Mononuclear cell (primary cell): ENCODE data around the gene CCDC78. TPM values are rescaled to one million over a fixed set of nuclear protein-coding genes. Genes with fewer than 3 reads are reported as not detected.
A peak's percentile ranks its signal among the peaks of the same experiment; 100 is the strongest.

Experiments
- H3K27me3 ChIP-seq: 2 replicates; pipeline ENCODE4 v1.6.0; 2011; ENCODE audit warnings: low read length, control low read depth; ENCODE audit not compliant: insufficient read depth
- H3K4me1 ChIP-seq: 2 replicates; pipeline ENCODE4 v1.5.1; 2011; ENCODE audit warnings: mild to moderate bottlenecking, low read length, control low read depth; ENCODE audit not compliant: insufficient read depth
- H3K4me3 ChIP-seq: 2 replicates; pipeline ENCODE4 v1.5.1; 2011; ENCODE audit warnings: mild to moderate bottlenecking, low read length, moderate library complexity
- H3K9me3 ChIP-seq: 2 replicates; pipeline ENCODE4 v1.5.1; 2011; ENCODE audit warnings: low read depth, mild to moderate bottlenecking, control low read depth, low read length
- total RNA-seq: library from RNA; depleted of rRNA; stranded (reverse); fragments of >200 nt; gene quantifications from one replicate; pipeline ENCODE4 v1.2.3, GENCODE V29; 2012

Gene CCDC78
- total RNA-seq, 1 donor, result 1.0 TPM

GRCh38 chr16:705431-706188 is 20.6 kb downstream of the CCDC78 start, which contains the start of gene FBXL16:
FBXL16 (minus strand) TSS chr16:705801; CDS start chr16:697405, 8,396 bp downstream.
- H3K9me3 ChIP-seq, result no peaks in the 10 kb centered on the region
- H3K4me1 ChIP-seq, result no peaks in the 10 kb centered on the region
- H3K27me3 ChIP-seq, result peaks cover 40% of the 10 kb centered on the region
- H3K4me3 ChIP-seq, result no peak within 1 kb of the TSS

- Histone ChIP-seq H3K4me3 (no peak overlapping the region), H3K9me3 (no peaks in the 10 kb centered on the region), H3K4me1 (peaks cover 8% of the 10 kb centered on the region), H3K27me3 (peaks cover 43% of the 10 kb centered on the region)
Observed at GRCh38 chr16:704552-705380, 21.5 kb downstream of the CCDC78 start.

- no peaks in the 10 kb centered on the region for H3K9me3 ChIP-seq
- peaks cover 8% of the 10 kb centered on the region for H3K4me1 ChIP-seq
- no peak overlapping the region for H3K4me3 ChIP-seq
- H3K27me3 ChIP-seq, result peaks cover 40% of the 10 kb centered on the region
Observed at GRCh38 chr16:704047-704446, 22.2 kb downstream of the CCDC78 start.

GRCh38 chr16:703406-703805 is 22.8 kb downstream of the CCDC78 start:
- H3K9me3 ChIP-seq, result no peaks in the 10 kb centered on the region
- no peak overlapping the region for H3K4me3 ChIP-seq
- peaks cover 40% of the 10 kb centered on the region for H3K27me3 ChIP-seq
- peaks cover 8% of the 10 kb centered on the region for H3K4me1 ChIP-seq

GRCh38 chr16:702341-702740 is 23.9 kb downstream of the CCDC78 start:
- Histone ChIP-seq H3K27me3 (peaks cover 35% of the 10 kb centered on the region), H3K9me3 (no peaks in the 10 kb centered on the region), H3K4me1 (peaks cover 8% of the 10 kb centered on the region), H3K4me3 (no peak overlapping the region)

GRCh38 chr16:700684-701584 is 25.3 kb downstream of the CCDC78 start:
- peaks cover 32% of the 10 kb centered on the region for H3K27me3 ChIP-seq
- H3K4me3 ChIP-seq, result no peak overlapping the region
- no peaks in the 10 kb centered on the region for H3K9me3 ChIP-seq
- peaks cover 12% of the 10 kb centered on the region for H3K4me1 ChIP-seq

- no peak overlapping the region for H3K4me3 ChIP-seq
- H3K9me3 ChIP-seq, result no peaks in the 10 kb centered on the region
- peaks cover 33% of the 10 kb centered on the region for H3K27me3 ChIP-seq
- peaks cover 26% of the 10 kb centered on the region for H3K4me1 ChIP-seq
Observed at GRCh38 chr16:698911-699671, 27.2 kb downstream of the CCDC78 start.

GRCh38 chr16:695355-696089 is 30.7 kb downstream of the CCDC78 start:
- Histone ChIP-seq H3K27me3 (peaks cover 31% of the 10 kb centered on the region), H3K4me1 (peaks cover 29% of the 10 kb centered on the region), H3K4me3 (peak overlapping the region; percentile 23), H3K9me3 (no peaks in the 10 kb centered on the region)

GRCh38 chr16:694863-695354 is 31.3 kb downstream of the CCDC78 start:
- peaks cover 25% of the 10 kb centered on the region for H3K4me1 ChIP-seq
- H3K4me3 ChIP-seq, result peak overlapping the region; percentile 23
- H3K27me3 ChIP-seq, result peaks cover 28% of the 10 kb centered on the region

GRCh38 chr16:694187-694862 is 31.9 kb downstream of the CCDC78 start:
- Histone ChIP-seq H3K4me3 (peak overlapping the region; percentile 23), H3K27me3 (peaks cover 26% of the 10 kb centered on the region), H3K9me3 (no peaks in the 10 kb centered on the region), H3K4me1 (peaks cover 29% of the 10 kb centered on the region)

More at GRCh38 chr16:694863-695354, 31.3 kb downstream of the CCDC78 start:
- H3K9me3 ChIP-seq, result no peaks in the 10 kb centered on the region

GRCh38 chr16:693766-694165 is 32.5 kb downstream of the CCDC78 start:
- H3K9me3 ChIP-seq, result no peaks in the 10 kb centered on the region
- no peak overlapping the region for H3K4me3 ChIP-seq
- peaks cover 26% of the 10 kb centered on the region for H3K27me3 ChIP-seq
- H3K4me1 ChIP-seq, result peaks cover 34% of the 10 kb centered on the region

GRCh38 chr16:693364-693763 is 32.9 kb downstream of the CCDC78 start:
- H3K4me1 ChIP-seq, result peaks cover 36% of the 10 kb centered on the region
- H3K27me3 ChIP-seq, result peaks cover 26% of the 10 kb centered on the region

More at GRCh38 chr16:693364-693763, 32.9 kb downstream of the CCDC78 start:
- Histone ChIP-seq H3K4me3 (no peak overlapping the region), H3K9me3 (no peaks in the 10 kb centered on the region)
